CD14-positive monocyte (primary cell): ENCODE results near the gene PTPRD. TPM values are rescaled to one million over a fixed set of nuclear protein-coding genes. Genes with fewer than 3 reads are reported as not detected.

Source experiments
- DNase-seq, 3 donors: peaks; one replicate each; pipeline ENCODE4 v3.0.0-alpha.2; 2011 to 2022
- H2AFZ ChIP-seq: 2 replicates; pipeline ENCODE4 v1.6.0; 2012; ENCODE audit warnings: mild to moderate bottlenecking, low read depth, low read length, inconsistent platforms; ENCODE audit not compliant: insufficient read depth, poor library complexity, severe bottlenecking
- H3K27ac ChIP-seq, 2 donors: 1 replicate in 1 of 2; 2 replicates in 1 of 2; pipeline ENCODE4 v1.5.1; 2012 to 2013; ENCODE audit warnings: low read length in 2 of 2, control low read depth in 1 of 2, inconsistent platforms in 1 of 2, low read depth in 1 of 2, mild to moderate bottlenecking in 1 of 2
- H3K27me3 ChIP-seq, 2 donors: one replicate each; pipeline versions ENCODE4 v1.6.0 to v1.6.1; 2011 to 2013; ENCODE audit warnings: low read length in 2 of 2; ENCODE audit not compliant: control insufficient read depth in 2 of 2, insufficient read depth in 2 of 2
- H3K36me3 ChIP-seq, 2 donors: replicated peaks in 1 of 2; 1 replicate in 1 of 2; 2 replicates in 1 of 2; pipeline versions ENCODE4 v1.5.1 to v1.6.1; 2012 to 2013; ENCODE audit warnings: low read length in 2 of 2, control low read depth in 1 of 2, inconsistent platforms in 1 of 2, mild to moderate bottlenecking in 1 of 2; ENCODE audit not compliant: insufficient read depth in 2 of 2, control insufficient read depth in 1 of 2
- H3K4me1 ChIP-seq, 2 donors: 1 replicate in 1 of 2; 2 replicates in 1 of 2; pipeline versions ENCODE4 v1.5.1 to v1.6.1; 2012 to 2013; ENCODE audit warnings: low read length in 2 of 2, control low read depth in 1 of 2, inconsistent platforms in 1 of 2, mild to moderate bottlenecking in 1 of 2, moderate library complexity in 1 of 2; ENCODE audit not compliant: insufficient read depth in 2 of 2, control insufficient read depth in 1 of 2
- H3K4me2 ChIP-seq: replicated peaks from 2 replicates; pipeline ENCODE3; 2012; ENCODE audit warnings: low read length, moderate library complexity, mild to moderate bottlenecking; ENCODE audit not compliant: poor library complexity, severe bottlenecking; ENCODE audit errors: extremely low read depth
- H3K4me3 ChIP-seq, 3 experiments: fragments of 200-600 bp in 1 of 3; sonication (generic) in 1 of 3; replicated peaks in 1 of 3; 1 replicate in 2 of 3; 2 replicates in 1 of 3; pipeline ENCODE4 v1.5.1; 2011 to 2013; ENCODE audit warnings: low read length in 3 of 3, mild to moderate bottlenecking in 3 of 3, control low read depth in 2 of 3, low read depth in 2 of 3, inconsistent platforms in 1 of 3, moderate library complexity in 1 of 3
- H3K79me2 ChIP-seq: 2 replicates; pipeline ENCODE4 v1.6.0; 2012; ENCODE audit warnings: mild to moderate bottlenecking, control low read depth, inconsistent platforms, low read length, moderate library complexity; ENCODE audit not compliant: insufficient read depth
- H3K9ac ChIP-seq: 2 replicates; pipeline ENCODE4 v1.6.0; 2017; ENCODE audit warnings: low read length, mild to moderate bottlenecking; ENCODE audit not compliant: insufficient read depth, poor library complexity, severe bottlenecking
- H3K9me3 ChIP-seq, 2 donors: replicated peaks in 1 of 2; 1 replicate in 1 of 2; 2 replicates in 1 of 2; pipeline versions ENCODE4 v1.5.1 to v1.6.1; 2012 to 2013; ENCODE audit warnings: low read length in 2 of 2, control low read depth in 1 of 2; ENCODE audit not compliant: control insufficient read depth in 1 of 2, insufficient read depth in 1 of 2
- H4K20me1 ChIP-seq: 2 replicates; pipeline ENCODE4 v1.6.0; 2012; ENCODE audit warnings: mild to moderate bottlenecking, low read length, control low read depth, moderate library complexity; ENCODE audit not compliant: insufficient read depth
- H3K27ac Mint-ChIP-seq, 7 donors: one replicate each; pipeline ENCODE4 v1.8.0; 2020; ENCODE audit warnings: mild to moderate bottlenecking in 7 of 7, mixed read lengths in 7 of 7, moderate library complexity in 6 of 7, inconsistent platforms in 2 of 7
- H3K27me3 Mint-ChIP-seq, 3 donors: one replicate each; pipeline ENCODE4 v1.8.0; 2021 to 2022; ENCODE audit warnings: low read depth in 3 of 3, mild to moderate bottlenecking in 3 of 3, mixed read lengths in 3 of 3, moderate library complexity in 3 of 3, inconsistent platforms in 1 of 3
- H3K36me3 Mint-ChIP-seq, 2 donors: one replicate each; pipeline ENCODE4 v1.8.0; 2020; ENCODE audit warnings: mixed read lengths in 2 of 2, inconsistent platforms in 1 of 2, mild to moderate bottlenecking in 1 of 2
- H3K4me1 Mint-ChIP-seq: one replicate; pipeline ENCODE4 v1.8.0; 2020; ENCODE audit warnings: mild to moderate bottlenecking, mixed read lengths
- H3K4me3 Mint-ChIP-seq, 2 donors: one replicate each; pipeline ENCODE4 v1.8.0; 2020; ENCODE audit warnings: mild to moderate bottlenecking in 2 of 2, mixed read lengths in 2 of 2, moderate library complexity in 1 of 2
- H3K9me3 Mint-ChIP-seq, 7 donors: one replicate each; pipeline ENCODE4 v1.8.0; 2020 to 2022; ENCODE audit warnings: mixed read lengths in 7 of 7, mild to moderate bottlenecking in 6 of 7, moderate library complexity in 6 of 7, inconsistent platforms in 2 of 7
- CTCF ChIP-seq: fragments of 200-600 bp; IDR thresholded peaks from one replicate; pipeline ENCODE4 v1.8.0; 2022; ENCODE audit warnings: antibody characterized with exemption, mild to moderate bottlenecking
- WGBS: methylation state at CpG from one replicate; pipeline ENCODE4 v1.1.5; 2013; ENCODE audit warnings: missing lambda C conversion rate; ENCODE audit not compliant: insufficient coverage; 5-methylcytosine and 5-hydroxymethylcytosine counted together
- intact Hi-C, 2 donors: fragments of 100-400 bp; cut with micrococcal nuclease; formaldehyde crosslinking; loops; one replicate each; pipeline versions ENCODE4 v1.15.0 to v1.15.1; 2023
- polyA plus RNA-seq, 3 donors: library from polyadenylated mRNA; depleted of rRNA in 1 of 3; unstranded in 2 of 3; stranded (reverse) in 1 of 3; fragments of 300-500 nt in 2 of 3; fragments of >200 nt in 1 of 3; fragmentation: Illumina TruSeq in 2 of 3; gene quantifications; 1 replicate in 2 of 3; 2 replicates in 1 of 3; pipeline ENCODE4 v1.2.3, GENCODE V29; 2012 to 2021

PTPRD gene
- polyA plus RNA-seq, 3 donors, result not detected

GRCh38 chr9:10586407-10586806 lies 26.4 kb downstream of the PTPRD start:
- peaks cover 0 to 3% (median 0%) of the 10 kb centered on the region in 7 donors for H3K9me3 Mint-ChIP-seq

GRCh38 chr9:10571699-10572098 lies 41.1 kb downstream of the PTPRD start:
- intact Hi-C loops, result no loop called here
- H3K27ac Mint-ChIP-seq, result no peak overlapping the region
- Histone ChIP-seq H2AFZ (no peak overlapping the region), H3K9ac (no peak overlapping the region), H3K4me1 (no peaks in the 10 kb centered on the region), H3K9me3 (no peaks in the 10 kb centered on the region), H3K4me3 (no peak overlapping the region), H3K79me2 (no peaks in the 10 kb centered on the region), H4K20me1 (no peaks in the 10 kb centered on the region), H3K36me3 (no peaks in the 10 kb centered on the region), H3K27ac (no peak overlapping the region), H3K27me3 (no peaks in the 10 kb centered on the region), H3K4me2 (no peak overlapping the region)
- no peaks in the 10 kb centered on the region for H3K4me1 Mint-ChIP-seq
- TF ChIP-seq CTCF, result no peak
- H3K4me3 Mint-ChIP-seq, result no peak overlapping the region
- no peaks in the 10 kb centered on the region for H3K36me3 Mint-ChIP-seq
- no peaks in the 10 kb centered on the region for H3K27me3 Mint-ChIP-seq
- no peak for DNase-seq
- WGBS, result 88% methylated on average over 4 of the region's 5 CpGs
- peaks cover 0 to 5% (median 2%) of the 10 kb centered on the region in 7 donors for H3K9me3 Mint-ChIP-seq

More at GRCh38 chr9:10586407-10586806, 26.4 kb downstream of the PTPRD start:
- WGBS, result no CpG with 5 or more reads among the region's 6 CpGs
- Mint-ChIP-seq H3K27me3 (no peaks in the 10 kb centered on the region), H3K4me3 (no peak overlapping the region), H3K27ac (no peak overlapping the region), H3K4me1 (no peaks in the 10 kb centered on the region), H3K36me3 (no peaks in the 10 kb centered on the region)
- Histone ChIP-seq H3K9ac (no peak overlapping the region), H3K9me3 (no peaks in the 10 kb centered on the region), H3K27ac (no peak overlapping the region), H4K20me1 (no peaks in the 10 kb centered on the region), H3K27me3 (no peaks in the 10 kb centered on the region), H2AFZ (no peak overlapping the region), H3K79me2 (no peaks in the 10 kb centered on the region), H3K4me1 (no peaks in the 10 kb centered on the region), H3K36me3 (no peaks in the 10 kb centered on the region), H3K4me3 (no peak overlapping the region), H3K4me2 (no peak overlapping the region)
- intact Hi-C loops, result no loop called here
- DNase-seq, result no peak
- TF ChIP-seq CTCF, result no peak
